ENCODE data around the gene SNRNP48. TPM values are rescaled to one million over a fixed set of nuclear protein-coding genes. Genes with fewer than 3 reads are reported as not detected.

SNRNP48 gene
- polyA plus RNA-seq, 3 donors, result 5.1 to 6.0 (median 5.9) TPM

- H3K79me2 ChIP-seq (ENCODE audit: insufficient read depth, low read length), result no peaks in the 10 kb centered on the region
- no peak for TF ChIP-seq CTCF (IDR thresholded peaks at IDR 0.05)
- no peak overlapping the region for H3K9ac ChIP-seq (ENCODE audit: insufficient read depth, low read length, poor library complexity, severe bottlenecking)
- peaks cover 89 to 96% (median 91%) of the 10 kb centered on the region in 3 donors for H3K27me3 Mint-ChIP-seq (ENCODE audit: low read depth in 3 of 3)
- H3K4me2 ChIP-seq (replicated peaks; ENCODE audit: extremely low read depth, low read length, poor library complexity, severe bottlenecking), result no peak overlapping the region
- H3K4me1 ChIP-seq (ENCODE audit: control insufficient read depth in 1 of 2, insufficient read depth in 2 of 2, low read length in 2 of 2), result peaks cover 19 to 24% of the 10 kb centered on the region in 2 donors
- H3K4me3 Mint-ChIP-seq, result peak overlapping the region in 1 of 2 donors; percentile 81
- H3K4me1 Mint-ChIP-seq, result peaks cover 21% of the 10 kb centered on the region
- no peaks in the 10 kb centered on the region for H4K20me1 ChIP-seq (ENCODE audit: insufficient read depth, low read length)
- no peak overlapping the region for H3K27ac Mint-ChIP-seq
- H2AFZ ChIP-seq (ENCODE audit: insufficient read depth, low read depth, low read length, poor library complexity, severe bottlenecking), result no peak overlapping the region
- WGBS (ENCODE audit: insufficient coverage), result 27% methylated on average over 6 of the region's 13 CpGs
- no peak for DNase-seq
- intact Hi-C loops (cut with micrococcal nuclease), result no loop called here
- no peaks in the 10 kb centered on the region for H3K36me3 ChIP-seq (replicated peaks in 1 of 2; ENCODE audit: control insufficient read depth in 1 of 2, insufficient read depth in 2 of 2, low read length in 2 of 2)
- no peak overlapping the region for H3K4me3 ChIP-seq (replicated peaks in 1 of 3; ENCODE audit: low read depth in 2 of 3, low read length in 3 of 3)
- H3K9me3 ChIP-seq (replicated peaks in 1 of 2; ENCODE audit: control insufficient read depth in 1 of 2, insufficient read depth in 1 of 2, low read length in 2 of 2), result peaks cover 3 to 35% of the 10 kb centered on the region in 2 donors
- H3K27ac ChIP-seq (ENCODE audit: low read depth in 1 of 2, low read length in 2 of 2), result no peak overlapping the region
- peaks cover 77 to 96% of the 10 kb centered on the region in 2 donors for H3K27me3 ChIP-seq (ENCODE audit: control insufficient read depth in 2 of 2, insufficient read depth in 2 of 2, low read length in 2 of 2)
- peaks cover 0 to 23% (median 13%) of the 10 kb centered on the region in 7 donors for H3K9me3 Mint-ChIP-seq
- H3K36me3 Mint-ChIP-seq, result peaks cover 5 to 10% of the 10 kb centered on the region in 2 donors
Measured at GRCh38 chr6:7543789-7544424, 46.1 kb upstream of the SNRNP48 start.

- peaks cover 19 to 24% of the 10 kb centered on the region in 2 donors for H3K4me1 ChIP-seq (ENCODE audit: control insufficient read depth in 1 of 2, insufficient read depth in 2 of 2, low read length in 2 of 2)
- H3K9me3 Mint-ChIP-seq, result peaks cover 0 to 20% (median 13%) of the 10 kb centered on the region in 7 donors
- peaks cover 3 to 33% of the 10 kb centered on the region in 2 donors for H3K9me3 ChIP-seq (replicated peaks in 1 of 2; ENCODE audit: control insufficient read depth in 1 of 2, insufficient read depth in 1 of 2, low read length in 2 of 2)
- peaks cover 21% of the 10 kb centered on the region for H3K4me1 Mint-ChIP-seq
- H3K36me3 ChIP-seq (replicated peaks in 1 of 2; ENCODE audit: control insufficient read depth in 1 of 2, insufficient read depth in 2 of 2, low read length in 2 of 2), result no peaks in the 10 kb centered on the region
- no peaks in the 10 kb centered on the region for H4K20me1 ChIP-seq (ENCODE audit: insufficient read depth, low read length)
- no peaks in the 10 kb centered on the region for H3K79me2 ChIP-seq (ENCODE audit: insufficient read depth, low read length)
- WGBS (ENCODE audit: insufficient coverage), result no CpG with 5 or more reads among the region's 3 CpGs
- no peak for DNase-seq
- TF ChIP-seq CTCF (IDR thresholded peaks at IDR 0.05), result no peak
- no peak overlapping the region for H3K4me3 ChIP-seq (replicated peaks in 1 of 3; ENCODE audit: low read depth in 2 of 3, low read length in 3 of 3)
- H3K27ac Mint-ChIP-seq, result no peak overlapping the region
- no peak overlapping the region for H2AFZ ChIP-seq (ENCODE audit: insufficient read depth, low read depth, low read length, poor library complexity, severe bottlenecking)
- peaks cover 72 to 94% of the 10 kb centered on the region in 2 donors for H3K27me3 ChIP-seq (ENCODE audit: control insufficient read depth in 2 of 2, insufficient read depth in 2 of 2, low read length in 2 of 2)
- H3K36me3 Mint-ChIP-seq, result peaks cover 5 to 10% of the 10 kb centered on the region in 2 donors
- intact Hi-C loops (cut with micrococcal nuclease), result no loop called here
- H3K27ac ChIP-seq (ENCODE audit: low read depth in 1 of 2, low read length in 2 of 2), result no peak overlapping the region
- peaks cover 85 to 94% (median 89%) of the 10 kb centered on the region in 3 donors for H3K27me3 Mint-ChIP-seq (ENCODE audit: low read depth in 3 of 3)
- H3K9ac ChIP-seq (ENCODE audit: insufficient read depth, low read length, poor library complexity, severe bottlenecking), result no peak overlapping the region
- peak overlapping the region in 1 of 2 donors; percentile 81 for H3K4me3 Mint-ChIP-seq
- no peak overlapping the region for H3K4me2 ChIP-seq (replicated peaks; ENCODE audit: extremely low read depth, low read length, poor library complexity, severe bottlenecking)
Measured at GRCh38 chr6:7544597-7544996, 45.4 kb upstream of the SNRNP48 start.
